ENCODE results near the gene TMEM135.

TMEM135 gene

DNA sequence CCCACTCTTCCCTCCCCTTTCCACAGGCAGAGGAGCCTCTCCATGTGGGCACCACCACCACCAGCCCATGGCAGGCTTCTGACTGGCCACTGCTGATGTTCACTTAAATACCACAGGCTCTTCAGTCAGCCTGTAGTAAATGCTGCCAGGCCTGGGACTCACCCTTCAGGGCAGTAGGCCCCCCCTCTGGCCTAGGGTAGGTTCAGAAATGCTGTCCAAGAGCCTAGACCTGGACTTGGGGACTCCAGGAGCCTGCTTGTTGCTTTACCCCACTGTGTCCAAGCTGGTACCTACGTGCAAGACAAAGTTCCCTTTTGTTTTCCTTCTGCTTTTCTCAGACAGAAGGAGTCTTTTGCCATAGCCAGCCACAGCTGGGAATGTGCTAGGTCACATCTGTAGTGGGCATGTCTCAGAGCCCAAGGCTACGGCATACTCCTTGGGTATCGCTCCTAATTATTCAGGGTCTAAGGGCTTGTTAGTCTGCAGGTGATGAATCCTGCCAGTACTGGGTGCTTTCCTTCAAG lies 38.6 kb downstream of the TMEM135 start:
- no peaks in the 10 kb centered on the region for H3K27me3 ChIP-seq (ENCODE audit: low read length)
- no peaks in the 10 kb centered on the region for H3F3A ChIP-seq (ENCODE audit: insufficient read depth)
- no peak overlapping the region for H3K4me3 ChIP-seq (ENCODE audit: insufficient read depth, low read length, poor library complexity, severe bottlenecking)
- TF ChIP-seq EZH2phosphoT487 (conservative IDR thresholded peaks at IDR 0.05; ENCODE audit: low read length), result no peak
- TF ChIP-seq, protein P1, sequence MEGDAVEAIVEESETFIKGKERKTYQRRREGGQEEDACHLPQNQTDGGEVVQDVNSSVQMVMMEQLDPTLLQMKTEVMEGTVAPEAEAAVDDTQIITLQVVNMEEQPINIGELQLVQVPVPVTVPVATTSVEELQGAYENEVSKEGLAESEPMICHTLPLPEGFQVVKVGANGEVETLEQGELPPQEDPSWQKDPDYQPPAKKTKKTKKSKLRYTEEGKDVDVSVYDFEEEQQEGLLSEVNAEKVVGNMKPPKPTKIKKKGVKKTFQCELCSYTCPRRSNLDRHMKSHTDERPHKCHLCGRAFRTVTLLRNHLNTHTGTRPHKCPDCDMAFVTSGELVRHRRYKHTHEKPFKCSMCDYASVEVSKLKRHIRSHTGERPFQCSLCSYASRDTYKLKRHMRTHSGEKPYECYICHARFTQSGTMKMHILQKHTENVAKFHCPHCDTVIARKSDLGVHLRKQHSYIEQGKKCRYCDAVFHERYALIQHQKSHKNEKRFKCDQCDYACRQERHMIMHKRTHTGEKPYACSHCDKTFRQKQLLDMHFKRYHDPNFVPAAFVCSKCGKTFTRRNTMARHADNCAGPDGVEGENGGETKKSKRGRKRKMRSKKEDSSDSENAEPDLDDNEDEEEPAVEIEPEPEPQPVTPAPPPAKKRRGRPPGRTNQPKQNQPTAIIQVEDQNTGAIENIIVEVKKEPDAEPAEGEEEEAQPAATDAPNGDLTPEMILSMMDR (IDR thresholded peaks at IDR 0.05; ENCODE audit: insufficient read depth, low read length, poor library complexity, severe bottlenecking), result no peak
- no peak overlapping the region for H3K4me2 ChIP-seq (ENCODE audit: low read depth, low read length, poor library complexity, severe bottlenecking)
- H3K9ac ChIP-seq (ENCODE audit: low read length), result no peak overlapping the region
- no peaks in the 10 kb centered on the region for H3K36me3 ChIP-seq (ENCODE audit: low read length)
- H3K79me2 ChIP-seq (ENCODE audit: insufficient read depth, low read length), result no peaks in the 10 kb centered on the region
- H2AFZ ChIP-seq (ENCODE audit: low read depth, low read length, severe bottlenecking), result no peak overlapping the region
- no peaks in the 10 kb centered on the region for H3K9me3 ChIP-seq (ENCODE audit: insufficient read depth, low read length)
- H3K27ac ChIP-seq (ENCODE audit: low read depth, low read length), result no peak overlapping the region
- H4K20me1 ChIP-seq (ENCODE audit: low read depth, low read length), result no peaks in the 10 kb centered on the region
- H3K9me2 ChIP-seq (replicated peaks; ENCODE audit: insufficient read depth, low read length), result no peaks in the 10 kb centered on the region

DNA sequence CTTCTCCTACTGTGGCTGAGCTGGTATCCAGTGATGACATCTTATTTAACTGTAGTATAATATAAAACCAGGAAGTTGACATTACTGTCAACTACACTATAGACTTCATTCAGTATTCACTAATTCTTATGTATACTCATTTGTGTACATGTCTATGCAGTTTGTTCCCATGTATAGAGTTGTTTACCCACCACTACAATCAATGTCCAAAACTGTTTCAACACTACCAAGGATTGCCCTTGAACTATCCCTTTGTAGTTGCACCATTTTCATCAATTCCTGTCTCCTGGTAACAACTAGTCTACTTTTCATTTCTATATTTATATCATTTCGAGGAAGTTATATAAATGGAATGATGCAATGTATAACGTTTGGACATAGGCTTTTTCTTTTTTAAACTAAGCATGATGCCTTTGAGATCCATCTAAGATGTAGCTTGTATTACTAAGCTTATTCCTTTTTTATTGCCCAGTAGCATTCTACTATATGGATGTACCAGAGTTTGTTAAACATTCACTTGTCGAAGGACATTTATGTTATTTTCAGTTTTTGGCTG lies 39.2 kb downstream of the TMEM135 start:
- H3K9ac ChIP-seq (ENCODE audit: low read length), result no peak overlapping the region
- no peak overlapping the region for H3K4me2 ChIP-seq (ENCODE audit: low read depth, low read length, poor library complexity, severe bottlenecking)
- no peaks in the 10 kb centered on the region for H3K9me2 ChIP-seq (replicated peaks; ENCODE audit: insufficient read depth, low read length)
- H3K27me3 ChIP-seq (ENCODE audit: low read length), result no peaks in the 10 kb centered on the region
- H2AFZ ChIP-seq (ENCODE audit: low read depth, low read length, severe bottlenecking), result no peak overlapping the region
- no peaks in the 10 kb centered on the region for H3F3A ChIP-seq (ENCODE audit: insufficient read depth)
- no peak overlapping the region for H3K4me3 ChIP-seq (ENCODE audit: insufficient read depth, low read length, poor library complexity, severe bottlenecking)
- no peak overlapping the region for H3K27ac ChIP-seq (ENCODE audit: low read depth, low read length)
- no peaks in the 10 kb centered on the region for H4K20me1 ChIP-seq (ENCODE audit: low read depth, low read length)
- TF ChIP-seq, protein P1 (IDR thresholded peaks at IDR 0.05; ENCODE audit: insufficient read depth, low read length, poor library complexity, severe bottlenecking), result no peak
- TF ChIP-seq EZH2phosphoT487 (conservative IDR thresholded peaks at IDR 0.05; ENCODE audit: low read length), result no peak
- H3K9me3 ChIP-seq (ENCODE audit: insufficient read depth, low read length), result no peaks in the 10 kb centered on the region
- no peaks in the 10 kb centered on the region for H3K36me3 ChIP-seq (ENCODE audit: low read length)
- no peaks in the 10 kb centered on the region for H3K79me2 ChIP-seq (ENCODE audit: insufficient read depth, low read length)

DNA sequence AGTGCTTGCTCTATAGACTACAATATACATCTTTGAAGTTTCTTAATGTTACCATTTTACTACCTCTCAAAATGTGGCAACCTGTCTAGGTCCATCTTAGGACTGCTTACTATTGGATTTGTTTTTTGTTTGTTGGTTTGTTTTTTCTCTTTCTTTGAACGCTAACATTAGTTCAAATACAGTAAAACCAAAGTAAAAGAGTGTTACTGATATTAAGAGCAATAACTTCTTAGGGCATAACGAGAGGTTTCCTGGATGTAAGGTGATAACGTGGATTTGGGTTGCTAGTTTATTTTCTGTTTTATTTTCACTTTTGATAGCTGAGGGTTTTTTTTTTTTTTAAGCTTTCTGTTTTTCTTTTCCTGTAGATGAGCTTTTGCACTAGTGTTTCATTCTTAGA lies 43.6 kb downstream of the TMEM135 start:
- peaks cover 3% of the 10 kb centered on the region; the same call in 1 of the 2 replicates for H3K36me3 ChIP-seq (ENCODE audit: low read length)
- TF ChIP-seq, protein P1 (IDR thresholded peaks at IDR 0.05; ENCODE audit: insufficient read depth, low read length, poor library complexity, severe bottlenecking), result no peak
- no peak for TF ChIP-seq EZH2phosphoT487 (conservative IDR thresholded peaks at IDR 0.05; ENCODE audit: low read length)
- no peaks in the 10 kb centered on the region for H4K20me1 ChIP-seq (ENCODE audit: low read depth, low read length)
- no peak overlapping the region for H2AFZ ChIP-seq (ENCODE audit: low read depth, low read length, severe bottlenecking)
- no peak overlapping the region for H3K4me3 ChIP-seq (ENCODE audit: insufficient read depth, low read length, poor library complexity, severe bottlenecking)
- H3K9me3 ChIP-seq (ENCODE audit: insufficient read depth, low read length), result peaks cover 3% of the 10 kb centered on the region; the same call in 1 of the 2 replicates
- no peak overlapping the region for H3K27ac ChIP-seq (ENCODE audit: low read depth, low read length)
- H3K9me2 ChIP-seq (replicated peaks; ENCODE audit: insufficient read depth, low read length), result no peaks in the 10 kb centered on the region
- H3K9ac ChIP-seq (ENCODE audit: low read length), result no peak overlapping the region
- no peak overlapping the region for H3K4me2 ChIP-seq (ENCODE audit: low read depth, low read length, poor library complexity, severe bottlenecking)
- no peaks in the 10 kb centered on the region for H3K27me3 ChIP-seq (ENCODE audit: low read length)
- no peaks in the 10 kb centered on the region for H3K79me2 ChIP-seq (ENCODE audit: insufficient read depth, low read length)
- no peaks in the 10 kb centered on the region for H3F3A ChIP-seq (ENCODE audit: insufficient read depth)
